Measurements from ENCODE around the gene LRRC3. TPM values are rescaled to one million over a fixed set of nuclear protein-coding genes. Genes with fewer than 3 reads are reported as not detected.
"Not testable (repeated sequence)": the region's sequence is repeated elsewhere in the genome, so short reads cannot be mapped to it uniquely, and the experiment has no call there.

LRRC3 gene
- total and polyA plus RNA-seq, 5 experiments from 2014 or later = 0.06 to 0.91 (median 0.32) TPM

GRCh38 chr21:44466996-44467858 is 11.9 kb downstream of the LRRC3 start:
- no peaks in the 10 kb centered on the region for H3K4me1 Mint-ChIP-seq
- H3K27me3 Mint-ChIP-seq = peaks cover 0 to 2% (median 0%) of the 10 kb centered on the region in 5 donors
- H3K4me3 Mint-ChIP-seq = no peak overlapping the region
- DNase-seq (no peak), ATAC-seq (no peak)
- POLR2A ChIA-PET = no interaction called here
- no peak overlapping the region for H3K27ac Mint-ChIP-seq
- H3K9me3 Mint-ChIP-seq = no peaks in the 10 kb centered on the region
- no peaks in the 10 kb centered on the region for H3K36me3 Mint-ChIP-seq

DNA sequence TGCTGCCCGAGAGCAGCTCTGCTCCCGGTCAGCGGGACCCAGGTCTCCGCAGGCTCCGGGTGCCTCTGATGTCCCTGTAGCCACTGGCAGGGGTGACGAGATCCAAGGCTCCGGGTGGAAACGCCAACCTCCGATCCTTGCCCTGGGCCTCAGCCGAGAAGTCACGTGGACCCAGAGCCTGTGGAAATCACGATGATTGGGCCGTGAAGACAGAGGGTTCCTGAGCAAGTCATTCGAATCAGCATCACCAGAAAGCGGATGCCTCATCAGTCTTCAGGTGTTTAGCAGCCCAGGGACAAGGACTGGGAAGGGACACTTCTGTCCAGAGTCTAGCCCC is 12.5 kb downstream of the LRRC3 start:
- Mint-ChIP-seq H3K36me3 (no peaks in the 10 kb centered on the region), H3K9me3 (no peaks in the 10 kb centered on the region), H3K4me1 (no peaks in the 10 kb centered on the region), H3K27me3 (peaks cover 0 to 2% (median 0%) of the 10 kb centered on the region in 5 donors), H3K4me3 (no peak overlapping the region), H3K27ac (no peak overlapping the region)
- POLR2A ChIA-PET = no interaction called here
- DNase-seq (no peak), ATAC-seq (no peak)

DNA sequence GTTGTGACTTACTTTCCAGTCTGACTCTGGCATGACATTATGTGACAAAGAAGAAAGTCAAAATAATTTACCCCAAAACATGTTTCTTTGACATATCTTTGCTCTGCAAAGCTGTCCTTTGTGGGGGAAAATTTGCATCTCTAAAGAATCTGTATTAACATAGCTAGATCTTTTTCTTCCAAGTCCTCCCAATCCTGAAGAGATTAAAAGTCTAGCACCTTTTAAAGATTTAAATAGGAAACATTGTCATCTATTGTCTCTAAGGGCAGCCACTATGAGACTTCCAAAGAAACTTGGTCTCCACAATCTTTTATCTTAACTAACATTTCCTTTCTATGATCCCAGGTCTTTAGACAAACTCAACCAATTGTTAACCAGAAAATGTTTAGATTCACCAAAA is 16.0 kb downstream of the LRRC3 start:
- no peaks in the 10 kb centered on the region for H3K27me3 Mint-ChIP-seq
- ATAC-seq (no peak), DNase-seq (no peak)
- no peak overlapping the region for H3K4me3 Mint-ChIP-seq
- peak overlapping the region in 1 of 10 donors; percentile 22 for H3K27ac Mint-ChIP-seq
- H3K36me3 Mint-ChIP-seq = no peaks in the 10 kb centered on the region
- POLR2A ChIA-PET = no interaction called here
- H3K4me1 Mint-ChIP-seq = no peaks in the 10 kb centered on the region
- H3K9me3 Mint-ChIP-seq = no peaks in the 10 kb centered on the region

DNA sequence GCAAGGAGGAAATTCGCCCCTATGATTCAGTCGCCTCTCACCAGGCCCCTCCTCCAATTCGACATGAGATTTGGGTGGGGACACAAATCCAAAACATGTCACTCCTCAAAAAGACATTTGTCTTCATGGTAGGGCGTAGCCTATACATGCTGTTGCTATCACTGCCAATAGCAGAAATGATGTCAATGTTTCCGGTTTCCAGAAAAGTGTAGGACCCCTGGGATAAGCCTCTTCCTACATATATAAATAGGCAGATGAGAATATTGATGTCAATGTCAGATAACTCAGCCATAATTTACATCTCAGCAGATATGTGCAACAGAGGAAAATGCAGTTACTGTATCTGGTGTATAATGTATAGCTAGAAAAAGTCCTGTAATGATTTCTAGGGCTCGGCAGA is 16.7 kb downstream of the LRRC3 start:
- POLR2A ChIA-PET = no interaction called here
- Mint-ChIP-seq H3K27ac (no peak overlapping the region), H3K36me3 (no peaks in the 10 kb centered on the region), H3K9me3 (no peaks in the 10 kb centered on the region), H3K27me3 (no peaks in the 10 kb centered on the region), H3K4me1 (no peaks in the 10 kb centered on the region), H3K4me3 (no peak overlapping the region)
- no peak for ATAC-seq
- no peak for DNase-seq

GRCh38 chr21:44473915-44474555 is 18.7 kb downstream of the LRRC3 start:
- POLR2A ChIA-PET = no interaction called here
- H3K9me3 Mint-ChIP-seq = no peaks in the 10 kb centered on the region
- ATAC-seq (no peak), DNase-seq (peak in 1 of 10 donors; percentile 42)
- H3K27me3 Mint-ChIP-seq = no peaks in the 10 kb centered on the region
- peaks cover 0 to 4% (median 0%) of the 10 kb centered on the region in 4 donors for H3K4me1 Mint-ChIP-seq
- no peak overlapping the region for H3K4me3 Mint-ChIP-seq
- H3K27ac Mint-ChIP-seq = no peak overlapping the region
- H3K36me3 Mint-ChIP-seq = no peaks in the 10 kb centered on the region

DNA sequence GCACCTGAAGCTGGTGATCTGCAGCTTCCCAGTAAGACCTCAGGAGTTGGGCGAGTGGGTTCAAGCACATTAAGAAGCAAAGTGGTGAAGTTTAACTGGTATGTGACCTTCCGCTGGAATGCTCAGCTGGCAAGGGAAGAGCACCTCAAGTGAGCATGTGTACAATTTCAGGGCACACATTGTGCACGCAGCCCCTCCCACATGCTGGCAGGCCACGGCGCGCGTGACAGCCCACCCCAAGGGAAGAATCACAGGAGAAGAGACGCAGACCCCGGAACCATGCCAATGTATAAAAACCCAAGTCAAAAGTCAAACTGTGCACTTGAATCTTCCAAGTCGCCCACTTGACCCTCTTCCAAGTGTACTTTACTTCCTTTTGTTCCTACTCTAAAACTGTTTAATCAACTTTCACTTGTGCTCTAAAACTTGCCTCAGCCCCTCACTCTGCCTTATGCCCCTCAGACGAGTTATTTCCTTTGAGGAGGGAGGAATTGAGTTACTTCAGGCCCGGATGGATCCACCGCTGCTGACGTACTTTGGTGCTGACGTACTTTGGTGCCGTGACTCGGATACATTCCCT is 20.0 kb downstream of the LRRC3 start:
- no peak for ATAC-seq
- H3K27ac Mint-ChIP-seq = no peak overlapping the region
- POLR2A ChIA-PET = no interaction called here

DNA sequence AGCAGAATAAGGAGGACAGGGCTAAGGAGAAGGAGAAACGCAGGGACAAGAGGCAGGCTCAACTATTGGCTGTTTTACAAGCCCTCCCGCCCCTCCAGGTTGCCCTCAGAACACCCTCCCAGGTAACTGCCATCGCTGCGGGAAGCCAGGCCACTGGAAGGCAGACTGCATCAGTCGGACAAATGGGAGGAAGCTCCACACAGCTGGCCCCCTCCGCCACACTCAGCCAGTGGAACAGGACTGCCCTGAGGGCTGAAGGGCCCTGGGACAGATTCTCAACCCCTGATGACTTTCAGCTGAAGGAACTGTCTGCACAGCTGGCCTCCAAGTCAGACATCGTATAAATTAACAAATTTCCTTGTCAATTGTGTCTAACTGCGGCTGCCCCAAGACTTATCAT is 21.8 kb downstream of the LRRC3 start:
- ATAC-seq (no peak), DNase-seq (peak in 1 of 10 donors; percentile 47)
- H3K27ac Mint-ChIP-seq = no peak overlapping the region
- no peaks in the 10 kb centered on the region for H3K36me3 Mint-ChIP-seq
- peaks cover 0 to 9% (median 3%) of the 10 kb centered on the region in 4 donors for H3K4me1 Mint-ChIP-seq
- no peak overlapping the region for H3K4me3 Mint-ChIP-seq
- POLR2A ChIA-PET = no interaction called here
- no peaks in the 10 kb centered on the region for H3K27me3 Mint-ChIP-seq
- no peaks in the 10 kb centered on the region for H3K9me3 Mint-ChIP-seq

More for the DNA sequence above, 20.0 kb downstream of the LRRC3 start:
- peaks cover 0 to 9% (median 3%) of the 10 kb centered on the region in 4 donors for H3K4me1 Mint-ChIP-seq
- no peaks in the 10 kb centered on the region for H3K9me3 Mint-ChIP-seq
- DNase-seq = peak in 1 of 10 donors; percentile 46
- no peaks in the 10 kb centered on the region for H3K36me3 Mint-ChIP-seq
- H3K4me3 Mint-ChIP-seq = no peak overlapping the region
- no peaks in the 10 kb centered on the region for H3K27me3 Mint-ChIP-seq

DNA sequence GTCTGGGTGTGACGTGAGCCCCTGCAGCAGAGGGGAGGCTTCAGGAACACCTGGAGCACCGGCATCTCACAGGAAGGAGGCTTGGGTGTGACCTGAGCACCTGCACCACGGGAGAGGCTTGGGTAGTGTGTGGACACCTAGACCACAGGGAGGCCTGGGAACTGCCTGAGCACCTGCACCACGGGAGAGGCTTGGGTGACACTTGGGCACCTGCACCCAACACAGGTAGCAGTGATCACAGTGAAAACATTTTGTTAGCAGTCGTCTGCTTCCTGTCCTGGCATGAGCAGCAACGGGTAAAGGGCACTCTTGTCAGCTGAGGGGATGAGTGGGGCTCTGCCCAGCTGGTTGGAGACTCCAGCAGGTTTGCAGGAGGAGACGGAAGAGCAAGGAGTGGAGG is 22.4 kb downstream of the LRRC3 start:
- Mint-ChIP-seq H3K27me3 (no peaks in the 10 kb centered on the region), H3K4me1 (peaks cover 0 to 9% (median 3%) of the 10 kb centered on the region in 4 donors), H3K9me3 (no peaks in the 10 kb centered on the region), H3K36me3 (no peaks in the 10 kb centered on the region), H3K27ac (no peak overlapping the region), H3K4me3 (no peak overlapping the region)
- DNase-seq (peak in 1 of 10 donors; percentile 50), ATAC-seq (no peak)
- POLR2A ChIA-PET = interaction anchor here (0.6 kb wide), 1 partner anchor 487 kb away, joined by 4 read pairs; no protein-coding TSS in a partner anchor

GRCh38 chr21:44478124-44478800 is 23.0 kb downstream of the LRRC3 start:
- POLR2A ChIA-PET = interaction anchor here (0.6 kb wide), 1 partner anchor 487 kb away, joined by 4 read pairs; no protein-coding TSS in a partner anchor

DNA sequence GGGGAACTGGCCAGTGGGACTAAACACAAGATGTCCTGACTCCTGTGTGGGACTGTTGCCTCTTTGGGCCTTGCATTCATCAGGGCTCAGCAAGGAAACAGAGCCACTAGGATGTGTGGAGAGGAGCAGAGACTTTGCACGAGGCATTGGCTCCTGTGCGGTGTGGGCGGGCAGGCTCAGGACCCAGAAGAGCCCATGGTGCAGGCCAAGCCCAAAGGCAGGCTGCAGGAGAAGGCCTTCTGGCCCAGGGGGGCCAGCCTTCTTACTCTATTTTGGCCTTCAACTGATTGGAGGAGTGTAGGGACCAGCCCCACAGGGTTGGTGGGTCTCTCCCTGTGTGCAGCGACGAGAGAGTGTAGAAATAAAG is 23.5 kb downstream of the LRRC3 start:
- DNase-seq = peak in 1 of 10 donors; percentile 32
- no peak overlapping the region for H3K4me3 Mint-ChIP-seq
- peak overlapping the region in 1 of 10 donors; percentile 32 for H3K27ac Mint-ChIP-seq
- ATAC-seq = no peak
- peaks cover 0 to 9% (median 3%) of the 10 kb centered on the region in 4 donors for H3K4me1 Mint-ChIP-seq
- no peaks in the 10 kb centered on the region for H3K36me3 Mint-ChIP-seq
- H3K9me3 Mint-ChIP-seq = no peaks in the 10 kb centered on the region
- POLR2A ChIA-PET = no interaction called here
- no peaks in the 10 kb centered on the region for H3K27me3 Mint-ChIP-seq

More at GRCh38 chr21:44478124-44478800, 23.0 kb downstream of the LRRC3 start:
- Mint-ChIP-seq H3K4me3 (no peak overlapping the region), H3K4me1 (peaks cover 0 to 9% (median 3%) of the 10 kb centered on the region in 4 donors), H3K27me3 (no peaks in the 10 kb centered on the region), H3K27ac (no peak overlapping the region), H3K36me3 (no peaks in the 10 kb centered on the region), H3K9me3 (no peaks in the 10 kb centered on the region)
- ATAC-seq (no peak), DNase-seq (peak in 1 of 10 donors; percentile 37)

DNA sequence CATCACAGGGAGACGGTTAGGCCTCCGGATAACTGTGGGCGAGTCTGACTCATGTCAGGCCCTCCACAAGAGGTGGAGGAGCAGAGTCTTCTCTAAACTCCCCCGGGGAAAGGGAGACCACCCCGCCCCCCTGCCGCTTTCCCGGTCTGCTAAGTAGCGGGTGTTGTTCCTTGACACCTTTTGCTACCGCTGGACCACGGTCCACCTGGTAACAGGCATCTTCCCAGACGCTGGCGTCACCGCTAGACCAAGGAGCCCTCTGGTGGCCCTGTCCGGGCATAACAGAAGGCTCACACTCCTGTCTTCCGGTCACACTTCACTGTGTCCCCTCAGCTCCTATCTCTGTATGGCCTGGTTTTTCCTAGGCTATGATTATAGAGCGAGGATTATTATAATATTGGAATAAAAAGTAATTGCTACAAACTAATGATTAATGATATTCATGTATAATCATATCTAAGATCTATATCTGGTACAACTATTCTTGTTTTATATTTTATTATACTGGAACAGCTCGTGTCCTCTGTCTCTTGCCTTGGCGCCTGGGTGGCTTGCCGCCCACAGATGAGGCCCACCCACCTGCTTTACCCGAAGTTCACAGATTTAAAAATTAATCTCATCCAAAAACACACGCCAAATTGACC is 24.4 kb downstream of the LRRC3 start:
- peak in 7 of 10 donors; percentile 26 to 53 (median 40) for DNase-seq
- H3K4me3 Mint-ChIP-seq, H3K4me1 Mint-ChIP-seq, H3K27me3 Mint-ChIP-seq, POLR2A ChIA-PET, H3K36me3 Mint-ChIP-seq, ATAC-seq, H3K9me3 Mint-ChIP-seq: not testable (repeated sequence)
- peak overlapping the region in 1 of 10 donors; percentile 70 for H3K27ac Mint-ChIP-seq

DNA sequence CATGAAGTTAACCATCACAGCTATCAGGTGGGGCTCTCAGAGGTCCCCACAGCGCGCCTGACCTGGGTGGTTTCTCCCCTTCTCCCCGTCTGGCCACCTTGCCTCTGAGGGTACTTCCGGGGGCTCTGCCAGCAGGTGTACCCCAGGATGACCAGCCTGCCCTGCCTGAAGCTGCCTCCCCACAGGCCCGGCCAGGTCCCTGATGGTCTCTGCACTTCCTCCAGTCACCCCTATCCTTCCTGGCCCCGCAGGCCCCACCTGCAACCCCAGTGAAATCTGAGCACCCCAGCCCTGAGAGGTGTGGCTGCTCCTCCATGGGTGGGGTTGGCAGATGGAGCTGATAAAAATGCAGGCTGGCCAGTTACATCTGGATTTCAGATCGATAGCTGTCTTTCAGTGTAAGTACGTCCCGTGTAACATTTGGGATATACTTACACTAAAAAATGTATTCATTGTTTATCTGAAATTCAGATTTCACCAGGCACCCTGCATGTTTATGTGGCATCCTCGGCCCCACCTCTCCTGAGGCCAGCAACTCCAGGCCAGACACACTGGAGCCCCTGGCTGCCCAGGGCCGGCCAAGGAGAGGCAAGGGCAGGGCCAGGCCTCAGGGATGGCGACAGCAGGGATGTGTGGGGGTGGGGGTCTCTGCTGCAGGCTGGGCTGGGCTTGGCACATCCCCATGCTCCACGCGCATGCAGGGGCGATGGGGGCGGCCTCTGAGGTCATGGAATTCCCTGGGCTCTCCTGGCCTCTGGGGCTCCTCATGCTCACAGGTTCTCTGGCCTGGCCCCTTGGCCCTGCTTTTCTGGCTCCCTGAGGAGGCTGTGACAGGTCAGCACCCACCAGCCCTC is 25.1 kb downstream of the LRRC3 start:
- Mint-ChIP-seq H3K9me3 (no peaks in the 10 kb centered on the region), H3K27ac (peak overlapping the region in 1 of 10 donors; percentile 29), H3K27me3 (peaks cover 0 to 3% (median 0%) of the 10 kb centered on the region in 5 donors), H3K36me3 (no peaks in the 10 kb centered on the region), H3K4me3 (no peak overlapping the region), H3K4me1 (peaks cover 0 to 14% (median 7%) of the 10 kb centered on the region in 4 donors)
- POLR2A ChIA-PET = no interaction called here
- DNase-seq (peak in 1 of 10 donors; percentile 55), ATAC-seq (no peak)

Measured in naive thymus-derived CD8-positive, alpha-beta T cell (primary cell).